Ascending aorta (tissue), 2 donors: ENCODE measurements around the gene PPP6R3. TPM values are rescaled to one million over a fixed set of nuclear protein-coding genes. Genes with fewer than 3 reads are reported as not detected.

ENCODE experiments used
- DNase-seq, 2 donors: peaks; one replicate each; pipeline ENCODE4 v3.0.0-alpha.2; 2019; ENCODE audit warnings: low spot score in 2 of 2
- H3K27ac ChIP-seq, 2 donors: fragments of 200-600 bp; sonication (generic); one replicate each; pipeline ENCODE4 v1.5.1; 2016 to 2017; ENCODE audit warnings: mild to moderate bottlenecking in 1 of 2
- H3K27me3 ChIP-seq: fragments of 200-600 bp; sonication (generic); one replicate; pipeline ENCODE4 v1.5.1; 2017
- H3K36me3 ChIP-seq, 2 donors: fragments of 200-600 bp; sonication (generic); one replicate each; pipeline ENCODE4 v1.5.1; 2016
- H3K4me1 ChIP-seq, 2 donors: fragments of 200-600 bp; sonication (generic); one replicate each; pipeline ENCODE4 v1.5.1; 2016 to 2017; ENCODE audit warnings: mild to moderate bottlenecking in 1 of 2
- H3K4me3 ChIP-seq, 2 donors: fragments of 200-600 bp; sonication (generic); one replicate each; pipeline ENCODE4 v1.5.1; 2016 to 2017; ENCODE audit warnings: mild to moderate bottlenecking in 1 of 2
- H3K9me3 ChIP-seq, 2 donors: fragments of 200-600 bp; sonication (generic); one replicate each; pipeline ENCODE4 v1.5.1; 2016
- intact Hi-C: fragments of 100-400 bp; cut with DNase I; formaldehyde crosslinking; loops from one replicate; pipeline ENCODE4 v1.15.1; 2023
- total RNA-seq: library from RNA; depleted of rRNA; stranded (reverse); fragments of >200 nt; gene quantifications from one replicate; pipeline ENCODE4 v1.1.0, GENCODE V29; 2016
- TF ChIP-seq, protein P1 (sequence below), 3 experiments: fragments of 200-600 bp in 2 of 3; fragments of 450-650 bp in 1 of 3; sonication (generic) in 2 of 3; IDR thresholded peaks; one replicate each; pipeline ENCODE4 v1.5.1; 2016 to 2019; ENCODE audit warnings: antibody characterized with exemption in 3 of 3, mild to moderate bottlenecking in 1 of 3, moderate library complexity in 1 of 3

Gene PPP6R3
- total RNA-seq, 1 donor from 2014 or later: 94.7 TPM

- no peaks in the 10 kb centered on the region for H3K27me3 ChIP-seq
- no peaks in the 10 kb centered on the region for H3K9me3 ChIP-seq
- peak overlapping the region; percentile 50 to 75 for H3K27ac ChIP-seq
- peaks cover 17 to 28% of the 10 kb centered on the region in 2 donors for H3K4me1 ChIP-seq
- intact Hi-C loops: loop anchor here (2.0 kb wide), 1 partner anchor 122 kb away; the partner anchor contains the start of gene PPP6R3
- DNase-seq: no peak
- peaks cover 23 to 33% of the 10 kb centered on the region in 2 donors for H3K36me3 ChIP-seq
- TF ChIP-seq, protein P1, sequence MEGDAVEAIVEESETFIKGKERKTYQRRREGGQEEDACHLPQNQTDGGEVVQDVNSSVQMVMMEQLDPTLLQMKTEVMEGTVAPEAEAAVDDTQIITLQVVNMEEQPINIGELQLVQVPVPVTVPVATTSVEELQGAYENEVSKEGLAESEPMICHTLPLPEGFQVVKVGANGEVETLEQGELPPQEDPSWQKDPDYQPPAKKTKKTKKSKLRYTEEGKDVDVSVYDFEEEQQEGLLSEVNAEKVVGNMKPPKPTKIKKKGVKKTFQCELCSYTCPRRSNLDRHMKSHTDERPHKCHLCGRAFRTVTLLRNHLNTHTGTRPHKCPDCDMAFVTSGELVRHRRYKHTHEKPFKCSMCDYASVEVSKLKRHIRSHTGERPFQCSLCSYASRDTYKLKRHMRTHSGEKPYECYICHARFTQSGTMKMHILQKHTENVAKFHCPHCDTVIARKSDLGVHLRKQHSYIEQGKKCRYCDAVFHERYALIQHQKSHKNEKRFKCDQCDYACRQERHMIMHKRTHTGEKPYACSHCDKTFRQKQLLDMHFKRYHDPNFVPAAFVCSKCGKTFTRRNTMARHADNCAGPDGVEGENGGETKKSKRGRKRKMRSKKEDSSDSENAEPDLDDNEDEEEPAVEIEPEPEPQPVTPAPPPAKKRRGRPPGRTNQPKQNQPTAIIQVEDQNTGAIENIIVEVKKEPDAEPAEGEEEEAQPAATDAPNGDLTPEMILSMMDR (IDR thresholded peaks at IDR 0.05): no peak
- peak overlapping the region in 1 of 2 donors; percentile 29 for H3K4me3 ChIP-seq
Observed at GRCh38 chr11:68583041-68583446, 122.5 kb downstream of the PPP6R3 start.

DNA sequence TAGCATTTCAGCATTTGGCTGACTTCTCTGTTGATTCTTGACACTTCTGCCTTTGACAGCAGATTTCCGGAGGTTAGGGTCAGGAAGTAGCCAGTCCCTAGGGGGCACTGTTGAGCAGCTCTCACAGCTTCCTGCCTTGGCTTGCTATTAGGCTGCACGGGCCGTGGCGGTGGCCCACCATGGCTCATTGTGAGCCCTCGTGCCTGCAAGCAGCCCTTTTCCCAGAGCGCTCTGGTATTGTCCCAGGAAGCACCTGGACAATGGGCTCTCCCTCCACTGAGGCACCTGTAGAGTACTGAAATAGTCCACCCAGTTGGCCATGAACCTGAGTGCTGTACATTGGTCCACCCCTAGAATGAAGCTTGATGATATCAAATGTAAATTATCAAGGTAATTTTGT, 123.5 kb downstream of the PPP6R3 start:
- Histone ChIP-seq H3K9me3 (no peaks in the 10 kb centered on the region), H3K36me3 (peaks cover 33 to 34% of the 10 kb centered on the region in 2 donors), H3K4me1 (peaks cover 15 to 28% of the 10 kb centered on the region in 2 donors), H3K27me3 (no peaks in the 10 kb centered on the region), H3K27ac (peak overlapping the region; percentile 41 to 75), H3K4me3 (no peak overlapping the region)
- TF ChIP-seq, protein P1 (IDR thresholded peaks at IDR 0.05): peak in 2 of 3 experiments; percentile 37 to 38
- DNase-seq: no peak
- intact Hi-C loops: no loop called here

- Histone ChIP-seq H3K4me3 (no peak overlapping the region), H3K36me3 (peaks cover 31 to 41% of the 10 kb centered on the region in 2 donors), H3K27me3 (no peaks in the 10 kb centered on the region), H3K9me3 (no peaks in the 10 kb centered on the region), H3K4me1 (peaks cover 12 to 28% of the 10 kb centered on the region in 2 donors), H3K27ac (no peak overlapping the region)
- TF ChIP-seq, protein P1 (IDR thresholded peaks at IDR 0.05): no peak
- DNase-seq: no peak
- intact Hi-C loops: no loop called here
Observed at GRCh38 chr11:68584991-68585524, 124.5 kb downstream of the PPP6R3 start.

GRCh38 chr11:68589547-68590216, 129.1 kb downstream of the PPP6R3 start:
- intact Hi-C loops: no loop called here
- H3K36me3 ChIP-seq: peaks cover 67 to 77% of the 10 kb centered on the region in 2 donors
- no peak overlapping the region for H3K27ac ChIP-seq

GRCh38 chr11:68591719-68592118, 131.2 kb downstream of the PPP6R3 start:
- TF ChIP-seq, protein P1 (IDR thresholded peaks at IDR 0.05): no peak
- no peak for DNase-seq
- Histone ChIP-seq H3K4me3 (no peak overlapping the region), H3K27me3 (no peaks in the 10 kb centered on the region), H3K4me1 (no peaks in the 10 kb centered on the region), H3K36me3 (peaks cover 73 to 77% of the 10 kb centered on the region in 2 donors), H3K27ac (no peak overlapping the region), H3K9me3 (no peaks in the 10 kb centered on the region)
- intact Hi-C loops: no loop called here

More at GRCh38 chr11:68589547-68590216, 129.1 kb downstream of the PPP6R3 start:
- Histone ChIP-seq H3K9me3 (no peaks in the 10 kb centered on the region), H3K4me3 (no peak overlapping the region), H3K27me3 (no peaks in the 10 kb centered on the region), H3K4me1 (no peaks in the 10 kb centered on the region)
- TF ChIP-seq, protein P1 (IDR thresholded peaks at IDR 0.05): no peak
- no peak for DNase-seq
